Stimulated activated CD4-positive, alpha-beta T cell treated with anti-CD3 and anti-CD28 coated beads, Interleukin-4, amount 100 ng/mL, for 24 hours (primary cell): ENCODE results near the gene NCL.
"Not testable (repeated sequence)": the region's sequence is repeated elsewhere in the genome, so short reads cannot be mapped to it uniquely, and the experiment has no call there.

ENCODE experiments used
- DNase-seq: peaks from one replicate; pipeline ENCODE4 v3.0.0-alpha.2; 2020

The NCL gene

GRCh38 chr2:231467016-231467545, 2.8 kb upstream of the NCL start:
- no peak for DNase-seq

- peak; percentile 98 for DNase-seq
Observed at GRCh38 chr2:231464576-231465540, 574 bp upstream of the NCL start.

GRCh38 chr2:231462729-231463465, 1.4 kb downstream of the NCL start:
- no peak for DNase-seq

GRCh38 chr2:231461516-231461971, 2.7 kb downstream of the NCL start:
- no peak for DNase-seq

GRCh38 chr2:231460841-231461240, 3.4 kb downstream of the NCL start:
- DNase-seq: not testable (repeated sequence)

GRCh38 chr2:231460073-231460835, 4.0 kb downstream of the NCL start:
- DNase-seq: no peak

- DNase-seq: no peak
Observed at GRCh38 chr2:231458368-231458767, 5.9 kb downstream of the NCL start.

GRCh38 chr2:231457101-231457500, 7.2 kb downstream of the NCL start:
- no peak for DNase-seq

- no peak for DNase-seq
Observed at GRCh38 chr2:231456295-231457004, 7.8 kb downstream of the NCL start.

GRCh38 chr2:231455890-231456289, 8.4 kb downstream of the NCL start:
- no peak for DNase-seq

GRCh38 chr2:231455222-231455621, 9.1 kb downstream of the NCL start:
- no peak for DNase-seq

GRCh38 chr2:231454361-231454791, 9.9 kb downstream of the NCL start:
- no peak for DNase-seq

GRCh38 chr2:231452799-231453508, 11.3 kb downstream of the NCL start:
- DNase-seq: no peak

GRCh38 chr2:231450548-231450989, 13.7 kb downstream of the NCL start:
- DNase-seq: no peak

- no peak for DNase-seq
Observed at GRCh38 chr2:231449503-231450054, 14.7 kb downstream of the NCL start.

GRCh38 chr2:231436957-231437356, 27.3 kb downstream of the NCL start:
- DNase-seq: no peak

GRCh38 chr2:231433990-231434389, 30.3 kb downstream of the NCL start:
- DNase-seq: no peak

- DNase-seq: no peak
Observed at GRCh38 chr2:231431606-231432005, 32.7 kb downstream of the NCL start.

- DNase-seq: not testable (repeated sequence)
Observed at GRCh38 chr2:231430437-231430836, 33.8 kb downstream of the NCL start.

GRCh38 chr2:231429901-231430300, 34.4 kb downstream of the NCL start:
- DNase-seq: no peak

GRCh38 chr2:231429152-231429551, 35.1 kb downstream of the NCL start:
- DNase-seq: no peak
